ENCODE data around the gene CCDC57. TPM values are rescaled to one million over a fixed set of nuclear protein-coding genes. Genes with fewer than 3 reads are reported as not detected.
A peak's percentile ranks its signal among the peaks of the same experiment; 100 is the strongest.

Gene CCDC57
- total RNA-seq, 4 donors from 2014 or later = 23.5 to 87.5 (median 48.3) TPM

DNA sequence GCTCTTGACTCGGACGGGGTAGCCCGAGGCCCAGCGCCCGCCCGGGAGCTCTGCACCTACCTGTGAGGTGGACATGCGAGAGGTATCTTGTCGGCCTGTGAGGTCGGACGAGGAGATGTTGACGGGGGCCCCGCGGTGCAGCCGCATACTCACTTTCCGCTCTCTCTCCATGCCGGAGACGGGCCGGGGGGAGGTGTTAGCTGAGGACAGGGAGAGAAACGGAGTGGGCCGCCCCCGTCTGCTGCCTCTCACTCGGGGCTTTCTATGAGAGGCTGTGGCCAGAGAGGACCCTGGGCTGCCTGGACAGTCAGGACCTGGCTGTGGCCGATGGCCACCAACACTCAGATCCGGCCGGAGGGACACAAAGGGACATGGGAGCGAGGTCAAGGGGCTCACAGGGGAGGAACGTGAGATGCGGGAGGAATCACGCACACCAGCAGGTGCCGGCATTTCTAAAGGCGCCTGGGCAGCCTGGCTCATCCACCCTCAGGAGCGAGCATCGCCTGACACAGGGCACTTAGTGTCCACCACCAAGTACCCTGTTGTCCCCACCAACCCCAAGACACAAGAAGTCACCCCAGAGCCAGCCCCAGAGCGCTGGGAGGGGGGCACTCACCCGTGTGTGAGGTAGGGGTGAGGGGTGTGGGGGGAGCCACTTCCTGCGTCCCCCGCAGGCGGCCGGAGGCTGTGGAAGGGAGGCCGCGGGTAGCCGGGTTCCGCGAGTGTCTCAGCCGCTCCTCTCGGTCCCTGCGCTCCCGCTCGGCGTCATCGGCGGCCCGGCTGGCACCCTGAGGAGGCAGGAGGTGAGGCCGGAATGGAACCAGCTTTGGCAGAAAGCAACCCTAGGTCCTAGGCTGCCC, 36.4 kb upstream of the CCDC57 start:
- H3K4me3 ChIP-seq = no peak overlapping the region
- TF ChIP-seq, protein P1, sequence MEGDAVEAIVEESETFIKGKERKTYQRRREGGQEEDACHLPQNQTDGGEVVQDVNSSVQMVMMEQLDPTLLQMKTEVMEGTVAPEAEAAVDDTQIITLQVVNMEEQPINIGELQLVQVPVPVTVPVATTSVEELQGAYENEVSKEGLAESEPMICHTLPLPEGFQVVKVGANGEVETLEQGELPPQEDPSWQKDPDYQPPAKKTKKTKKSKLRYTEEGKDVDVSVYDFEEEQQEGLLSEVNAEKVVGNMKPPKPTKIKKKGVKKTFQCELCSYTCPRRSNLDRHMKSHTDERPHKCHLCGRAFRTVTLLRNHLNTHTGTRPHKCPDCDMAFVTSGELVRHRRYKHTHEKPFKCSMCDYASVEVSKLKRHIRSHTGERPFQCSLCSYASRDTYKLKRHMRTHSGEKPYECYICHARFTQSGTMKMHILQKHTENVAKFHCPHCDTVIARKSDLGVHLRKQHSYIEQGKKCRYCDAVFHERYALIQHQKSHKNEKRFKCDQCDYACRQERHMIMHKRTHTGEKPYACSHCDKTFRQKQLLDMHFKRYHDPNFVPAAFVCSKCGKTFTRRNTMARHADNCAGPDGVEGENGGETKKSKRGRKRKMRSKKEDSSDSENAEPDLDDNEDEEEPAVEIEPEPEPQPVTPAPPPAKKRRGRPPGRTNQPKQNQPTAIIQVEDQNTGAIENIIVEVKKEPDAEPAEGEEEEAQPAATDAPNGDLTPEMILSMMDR (IDR thresholded peaks at IDR 0.05) = no peak
- TF ChIP-seq POLR2A (IDR thresholded peaks at IDR 0.05) = no peak
- no peak for TF ChIP-seq POLR2AphosphoS5 (IDR thresholded peaks at IDR 0.05)
- no peak for TF ChIP-seq EP300 (IDR thresholded peaks at IDR 0.05; ENCODE audit: low read depth)
- H3K9me3 ChIP-seq = no peaks in the 10 kb centered on the region
- in situ Hi-C loops (cut with MboI; ENCODE audit: low pct_ligation_motif_present in 1 of 4, low pct_unique_long_range_greater_than_20kb in 1 of 4, low sequenced_read_pairs in 3 of 4) (no loop called here), intact Hi-C loops (cut with DNase I; ENCODE audit: low total_unique reads) (no loop called here)
- H3K4me1 ChIP-seq = peaks cover 15 to 31% (median 18%) of the 10 kb centered on the region in 4 donors
- DNase-seq = no peak
- WGBS, 2 donors (ENCODE audit: low coverage in 1 of 2) = 92 to 93% methylated on average over 3 to 53 of the region's 54 CpGs
- H3K36me3 ChIP-seq = peaks cover 0 to 78% (median 48%) of the 10 kb centered on the region in 4 donors
- no peak overlapping the region for H3K27ac ChIP-seq
- no peaks in the 10 kb centered on the region for H3K27me3 ChIP-seq

DNA sequence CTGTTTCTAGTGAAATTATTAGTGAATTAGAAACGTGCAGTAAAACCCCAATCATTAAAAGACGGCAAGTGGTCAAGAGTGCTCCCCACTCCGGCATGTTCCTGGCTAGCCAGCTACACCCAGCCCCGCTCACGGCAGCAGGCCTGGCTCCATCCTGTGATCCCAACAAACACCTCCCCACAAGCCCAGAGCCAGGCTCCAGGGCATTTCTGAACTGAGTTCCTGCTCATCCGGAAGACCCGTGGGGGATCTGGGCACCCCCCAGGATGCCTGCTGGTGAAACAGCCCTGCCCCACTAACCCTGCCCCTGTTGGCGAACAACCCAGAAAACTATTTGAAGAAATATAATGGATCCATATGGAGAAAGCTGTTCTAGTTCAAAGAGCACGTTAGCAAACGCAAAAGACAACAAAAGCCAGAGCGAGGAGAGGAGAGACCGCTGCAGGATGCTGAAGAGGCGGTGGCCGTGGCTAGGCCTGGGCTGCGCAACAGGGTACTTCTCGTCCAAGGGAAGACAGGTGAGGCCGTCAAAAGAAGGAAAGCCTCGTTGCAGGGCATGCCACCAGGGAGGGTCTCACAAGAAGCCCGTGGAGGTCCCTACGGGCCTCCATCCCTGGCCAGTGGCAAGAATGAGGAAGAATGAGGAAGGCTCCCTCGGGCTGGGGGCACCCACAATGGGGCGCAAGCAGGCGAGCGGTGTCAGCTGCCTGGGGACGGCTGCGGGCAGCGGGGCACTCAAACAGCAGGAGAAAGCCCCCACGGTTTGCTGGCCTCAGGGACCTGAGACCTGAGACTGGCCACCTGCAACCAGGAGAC, 35.4 kb upstream of the CCDC57 start:
- intact Hi-C loops (cut with DNase I; ENCODE audit: low total_unique reads) = no loop called here
- peaks cover 0 to 72% (median 48%) of the 10 kb centered on the region in 4 donors for H3K36me3 ChIP-seq
- no peak overlapping the region for H3K4me3 ChIP-seq
- DNase-seq = no peak
- TF ChIP-seq POLR2A (IDR thresholded peaks at IDR 0.05) (no peak), EP300 (IDR thresholded peaks at IDR 0.05; ENCODE audit: low read depth) (no peak), POLR2AphosphoS5 (IDR thresholded peaks at IDR 0.05) (no peak)
- TF ChIP-seq, protein P1 (IDR thresholded peaks at IDR 0.05) = no peak
- in situ Hi-C loops (cut with MboI; ENCODE audit: low pct_ligation_motif_present in 1 of 4, low pct_unique_long_range_greater_than_20kb in 1 of 4, low sequenced_read_pairs in 3 of 4) = no loop called here
- peaks cover 16 to 41% (median 23%) of the 10 kb centered on the region in 4 donors for H3K4me1 ChIP-seq
- peak overlapping the region; percentile 64 to 85 (median 74) for H3K27ac ChIP-seq
- WGBS, 2 donors (ENCODE audit: low coverage in 1 of 2) = 87 to 88% methylated on average over 6 to 28 of the region's 28 CpGs
- H3K9me3 ChIP-seq = no peaks in the 10 kb centered on the region
- no peaks in the 10 kb centered on the region for H3K27me3 ChIP-seq

DNA sequence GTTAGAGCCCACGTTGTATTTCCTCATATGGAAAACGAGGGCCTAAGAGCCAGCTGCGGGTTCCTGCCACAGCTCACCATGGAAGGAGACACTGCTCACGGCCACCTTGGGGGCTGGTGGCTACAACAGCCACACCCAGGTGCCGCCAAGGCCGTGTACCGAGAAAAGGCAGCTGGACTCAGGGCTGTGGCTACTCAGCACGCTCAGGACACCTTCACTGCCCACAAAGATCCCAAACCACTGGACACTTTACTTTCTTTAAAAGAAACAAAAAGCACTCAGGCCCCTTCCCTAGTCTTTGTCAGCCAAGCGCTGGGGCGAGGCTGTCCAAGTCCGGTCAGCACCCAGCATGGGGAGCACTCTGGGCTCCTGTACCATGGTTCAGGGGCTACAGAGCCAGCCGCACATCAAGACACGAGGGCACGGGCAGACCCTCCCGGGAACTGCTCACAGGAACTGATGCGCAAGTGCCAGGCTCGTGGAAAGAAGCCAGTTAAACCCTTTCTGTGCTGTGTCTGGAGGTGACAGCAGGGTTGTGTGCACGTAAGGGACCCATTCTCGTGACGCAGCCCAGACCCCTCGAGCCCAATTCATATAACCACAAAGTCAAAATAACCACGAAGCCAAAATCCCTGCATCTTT, 34.7 kb upstream of the CCDC57 start:
- intact Hi-C loops (cut with DNase I; ENCODE audit: low total_unique reads) = no loop called here
- Histone ChIP-seq H3K9me3 (no peaks in the 10 kb centered on the region), H3K4me1 (peaks cover 23 to 49% (median 31%) of the 10 kb centered on the region in 4 donors), H3K27me3 (no peaks in the 10 kb centered on the region), H3K4me3 (no peak overlapping the region), H3K36me3 (peaks cover 0 to 64% (median 41%) of the 10 kb centered on the region in 4 donors), H3K27ac (peak overlapping the region; percentile 64 to 85 (median 74))
- in situ Hi-C loops (cut with MboI; ENCODE audit: low pct_ligation_motif_present in 1 of 4, low pct_unique_long_range_greater_than_20kb in 1 of 4, low sequenced_read_pairs in 3 of 4) = no loop called here
- DNase-seq = no peak
- 61% methylated on average over 22 of the region's 22 CpGs; no CpG with 5 or more reads in 1 of the 2 donors for WGBS, 2 donors (ENCODE audit: low coverage in 1 of 2)
- TF ChIP-seq POLR2AphosphoS5 (IDR thresholded peaks at IDR 0.05) (no peak), POLR2A (IDR thresholded peaks at IDR 0.05) (no peak)

DNA sequence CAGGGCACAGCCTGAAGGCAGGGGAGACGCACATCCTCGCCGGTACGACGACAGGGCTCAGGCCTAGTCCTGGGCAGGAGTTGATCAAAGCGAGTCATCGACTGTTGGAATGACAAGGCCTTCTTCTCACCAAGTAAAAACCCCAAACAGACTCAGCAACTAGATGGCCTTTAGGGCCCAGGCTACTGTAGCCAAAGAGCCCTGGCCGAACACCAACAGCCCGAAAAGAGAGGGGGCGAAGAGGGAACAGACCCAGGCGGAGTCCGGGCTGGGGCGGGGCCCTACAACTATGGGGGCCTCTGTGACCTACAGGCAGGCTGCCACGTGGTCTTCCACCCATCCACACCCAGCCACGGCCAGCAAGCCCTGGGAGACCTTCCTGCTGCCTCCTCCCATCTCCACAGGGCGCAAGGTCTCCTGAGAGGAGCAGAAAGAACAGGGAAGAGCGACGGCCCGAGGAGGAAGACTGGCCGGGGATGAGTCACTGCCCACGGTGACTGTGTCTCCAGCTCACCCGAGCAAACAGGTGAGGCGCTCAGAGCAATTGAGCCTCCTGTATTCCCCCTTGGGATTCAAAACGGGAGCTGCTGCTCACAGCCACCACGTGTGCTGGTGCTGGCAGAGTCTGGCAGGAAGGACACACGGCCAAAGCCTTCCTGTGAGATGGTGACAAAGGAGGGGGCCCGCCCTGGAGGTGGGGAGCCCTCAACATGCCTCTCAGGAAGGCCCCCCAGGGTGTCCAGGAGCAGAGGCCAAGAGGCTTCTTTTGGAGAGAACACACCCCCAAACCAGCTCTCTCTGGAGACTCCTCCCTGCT, 33.9 kb upstream of the CCDC57 start:
- intact Hi-C loops (cut with DNase I; ENCODE audit: low total_unique reads) (no loop called here), in situ Hi-C loops (cut with MboI; ENCODE audit: low pct_ligation_motif_present in 1 of 4, low pct_unique_long_range_greater_than_20kb in 1 of 4, low sequenced_read_pairs in 3 of 4) (no loop called here)
- H3K27me3 ChIP-seq = no peaks in the 10 kb centered on the region
- WGBS, 2 donors (ENCODE audit: low coverage in 1 of 2) = 59% methylated on average over 27 of the region's 27 CpGs; no CpG with 5 or more reads in 1 of the 2 donors
- DNase-seq = peak; percentile 35
- TF ChIP-seq POLR2A (IDR thresholded peaks at IDR 0.05) (no peak), EP300 (IDR thresholded peaks at IDR 0.05; ENCODE audit: low read depth) (no peak), POLR2AphosphoS5 (IDR thresholded peaks at IDR 0.05) (peak in 1 of 3 donors; percentile 20)
- TF ChIP-seq, protein P1 (IDR thresholded peaks at IDR 0.05) = no peak
- peak overlapping the region; percentile 64 to 85 (median 74) for H3K27ac ChIP-seq
- peaks cover 30 to 56% (median 38%) of the 10 kb centered on the region in 4 donors for H3K4me1 ChIP-seq
- H3K9me3 ChIP-seq = no peaks in the 10 kb centered on the region
- H3K36me3 ChIP-seq = peaks cover 0 to 57% (median 36%) of the 10 kb centered on the region in 4 donors
- H3K4me3 ChIP-seq = no peak overlapping the region

Data from transverse colon (tissue), 4 donors.